Esophagus (tissue), 2 donors: ENCODE results near the gene MRE11. TPM values are rescaled to one million over a fixed set of nuclear protein-coding genes. Genes with fewer than 3 reads are reported as not detected.
"Not testable (repeated sequence)": the region's sequence is repeated elsewhere in the genome, so short reads cannot be mapped to it uniquely, and the experiment has no call there.

Experiments used
- H3K27ac ChIP-seq, 2 donors: one replicate each; pipeline ENCODE4 v1.5.1; 2013; ENCODE audit warnings: low read depth in 2 of 2, mild to moderate bottlenecking in 2 of 2, inconsistent platforms in 1 of 2, low read length in 1 of 2, moderate library complexity in 1 of 2
- H3K27me3 ChIP-seq, 2 donors: one replicate each; pipeline ENCODE4 v1.6.1; 2013; ENCODE audit warnings: low read length in 2 of 2, control low read depth in 1 of 2, mild to moderate bottlenecking in 1 of 2; ENCODE audit not compliant: insufficient read depth in 2 of 2, control insufficient read depth in 1 of 2
- H3K36me3 ChIP-seq, 2 donors: one replicate each; pipeline ENCODE4 v1.6.1; 2013; ENCODE audit warnings: low read length in 1 of 2; ENCODE audit not compliant: control insufficient read depth in 2 of 2, insufficient read depth in 2 of 2
- H3K4me1 ChIP-seq, 2 donors: one replicate each; pipeline ENCODE4 v1.6.1; 2013; ENCODE audit warnings: low read length in 1 of 2; ENCODE audit not compliant: control insufficient read depth in 2 of 2, insufficient read depth in 2 of 2
- H3K4me3 ChIP-seq, 2 donors: one replicate each; pipeline ENCODE4 v1.5.1; 2013; ENCODE audit warnings: low read length in 2 of 2, mild to moderate bottlenecking in 2 of 2, low read depth in 1 of 2, moderate library complexity in 1 of 2
- H3K9me3 ChIP-seq, 2 donors: one replicate each; pipeline ENCODE4 v1.6.1; 2013; ENCODE audit warnings: mild to moderate bottlenecking in 2 of 2, low read depth in 1 of 2, low read length in 1 of 2, moderate library complexity in 1 of 2; ENCODE audit not compliant: control insufficient read depth in 2 of 2, insufficient read depth in 1 of 2
- WGBS, 2 donors: extraction: QIAGEN DNeasy Blood & Tissue Kit; methylation state at CpG; one replicate each; pipeline ENCODE4 v1.1.7; 2013; 5-methylcytosine and 5-hydroxymethylcytosine counted together
- polyA plus RNA-seq, 2 donors: library from polyadenylated mRNA; stranded (reverse); fragments of 200-250 nt; gene quantifications; one replicate each; pipeline ENCODE4 v1.2.3, GENCODE V29; 2013
- donor health status: healthy with polysubstance abuse.
- donor health status: Bipolar disorder and iron deficiency.

Gene MRE11
- polyA plus RNA-seq, 2 donors: 4.4 to 5.2 TPM

- Histone ChIP-seq H3K9me3 (no peaks in the 10 kb centered on the region), H3K27ac (no peak overlapping the region), H3K4me1 (peaks cover 0 to 1% of the 10 kb centered on the region in 2 donors), H3K4me3 (no peak overlapping the region), H3K27me3 (no peaks in the 10 kb centered on the region), H3K36me3 (no peaks in the 10 kb centered on the region)
- 53 to 64% methylated on average over 4 of the region's 4 CpGs for WGBS, 2 donors
Measured at GRCh38 chr11:94507485-94507884, 13.8 kb upstream of the MRE11 start.

GRCh38 chr11:94506513-94506912 lies 12.9 kb upstream of the MRE11 start:
- H3K4me1 ChIP-seq, H3K36me3 ChIP-seq, H3K27ac ChIP-seq, H3K27me3 ChIP-seq, H3K9me3 ChIP-seq, H3K4me3 ChIP-seq: not testable (repeated sequence)
- 83 to 93% methylated on average over 5 of the region's 5 CpGs for WGBS, 2 donors

- Histone ChIP-seq H3K4me3 (no peak overlapping the region), H3K9me3 (no peaks in the 10 kb centered on the region), H3K4me1 (no peaks in the 10 kb centered on the region), H3K27me3 (no peaks in the 10 kb centered on the region), H3K36me3 (peaks cover 0 to 2% of the 10 kb centered on the region in 2 donors), H3K27ac (no peak overlapping the region)
- WGBS, 2 donors: 6 to 20% methylated on average over 3 of the region's 3 CpGs
Measured at GRCh38 chr11:94504689-94505293, 11.1 kb upstream of the MRE11 start.

- Histone ChIP-seq H3K27ac (no peak overlapping the region), H3K27me3 (no peaks in the 10 kb centered on the region), H3K36me3 (peaks cover 4 to 6% of the 10 kb centered on the region in 2 donors), H3K9me3 (no peaks in the 10 kb centered on the region), H3K4me1 (no peaks in the 10 kb centered on the region), H3K4me3 (no peak overlapping the region)
- 70 to 72% methylated on average over 2 of the region's 2 CpGs for WGBS, 2 donors
Measured at GRCh38 chr11:94501522-94501921, 7.9 kb upstream of the MRE11 start.

GRCh38 chr11:94500181-94500580 lies 6.5 kb upstream of the MRE11 start:
- Histone ChIP-seq H3K9me3 (no peaks in the 10 kb centered on the region), H3K4me1 (no peaks in the 10 kb centered on the region), H3K27ac (no peak overlapping the region), H3K36me3 (peaks cover 4 to 6% of the 10 kb centered on the region in 2 donors), H3K27me3 (no peaks in the 10 kb centered on the region), H3K4me3 (no peak overlapping the region)
- 68 to 78% methylated on average over 2 of the region's 2 CpGs for WGBS, 2 donors

GRCh38 chr11:94494126-94494680 lies 559 bp upstream of the MRE11 start:
- Histone ChIP-seq H3K36me3 (peaks cover 4% of the 10 kb centered on the region in 2 donors), H3K27me3 (no peaks in the 10 kb centered on the region), H3K4me3 (peak overlapping the region; percentile 95 to 99), H3K4me1 (no peaks in the 10 kb centered on the region), H3K9me3 (no peaks in the 10 kb centered on the region), H3K27ac (peak overlapping the region; percentile 90 to 91)
- 4% methylated on average over 19 of the region's 19 CpGs for WGBS, 2 donors

DNA sequence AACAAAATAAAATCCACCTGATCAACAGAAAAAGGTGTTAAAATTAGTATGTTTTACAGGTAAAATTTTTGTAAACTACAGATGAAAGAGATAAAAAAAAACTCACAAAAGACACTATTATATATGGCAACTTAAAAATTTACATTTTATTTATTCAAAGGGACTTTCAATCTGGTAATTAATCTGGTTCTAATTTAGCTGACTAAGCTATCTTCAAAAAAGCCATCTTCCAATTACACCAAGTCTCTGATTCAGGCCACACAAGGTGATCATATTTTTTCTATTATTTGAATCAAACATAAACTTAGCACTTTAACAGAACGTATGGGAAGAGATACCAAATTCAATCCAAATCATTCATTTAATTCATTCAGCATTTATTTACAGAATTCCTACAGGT lies 7.6 kb downstream of the MRE11 start:
- Histone ChIP-seq H3K27ac (no peak overlapping the region), H3K9me3 (no peaks in the 10 kb centered on the region), H3K4me3 (no peak overlapping the region), H3K36me3 (peaks cover 3 to 4% of the 10 kb centered on the region in 2 donors), H3K27me3 (no peaks in the 10 kb centered on the region), H3K4me1 (no peaks in the 10 kb centered on the region)
- 80 to 95% methylated on average over 1 of the region's 1 CpG for WGBS, 2 donors

DNA sequence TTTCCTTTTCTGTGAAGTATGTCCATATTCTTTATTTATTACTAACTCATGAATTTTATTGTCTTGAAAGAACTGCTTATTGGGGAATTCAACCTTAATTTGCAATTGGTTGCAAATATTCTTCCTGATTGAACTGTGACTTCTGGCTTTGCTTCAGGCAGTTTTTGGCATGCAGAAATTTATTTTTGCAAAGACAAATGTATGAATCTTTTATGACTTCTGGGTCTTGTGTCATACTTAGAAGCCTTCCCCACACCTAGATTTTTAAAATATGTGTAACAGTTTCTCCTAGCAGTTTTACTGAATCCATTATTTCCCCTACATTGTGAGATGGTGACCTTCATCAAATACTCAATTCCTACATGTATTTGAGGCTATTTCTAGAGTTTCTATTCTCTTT lies 12.3 kb downstream of the MRE11 start:
- Histone ChIP-seq H3K4me3 (no peak overlapping the region), H3K4me1 (no peaks in the 10 kb centered on the region), H3K36me3 (peaks cover 2 to 4% of the 10 kb centered on the region in 2 donors), H3K27me3 (no peaks in the 10 kb centered on the region), H3K9me3 (no peaks in the 10 kb centered on the region), H3K27ac (no peak overlapping the region)

GRCh38 chr11:94477624-94478023 lies 16.0 kb downstream of the MRE11 start:
- no peak overlapping the region for H3K4me3 ChIP-seq
- H3K4me1 ChIP-seq: no peaks in the 10 kb centered on the region
- no peak overlapping the region for H3K27ac ChIP-seq
- H3K36me3 ChIP-seq: peaks cover 2% of the 10 kb centered on the region in 2 donors
- 86 to 87% methylated on average over 2 of the region's 2 CpGs for WGBS, 2 donors
- no peaks in the 10 kb centered on the region for H3K27me3 ChIP-seq
- H3K9me3 ChIP-seq: no peaks in the 10 kb centered on the region
